Calu3 (cell line): Measurements from ENCODE around the gene EPG5. TPM values are rescaled to one million over a fixed set of nuclear protein-coding genes. Genes with fewer than 3 reads are reported as not detected.
A peak's percentile ranks its signal among the peaks of the same experiment; 100 is the strongest.

Source experiments
- BruUV-seq: library from RNA; stranded (reverse); fragments of 400-500 nt; replicated peaks from 2 replicates; lab custom pipeline; 2021; lab: Mats Ljungman, UMichigan
- CTCF ChIA-PET: fragments of 300-600 bp; sonication (Branson Sonifier 250); formaldehyde crosslinking; loops from one replicate; lab custom pipeline; 2022; ENCODE audit warnings: antibody characterized with exemption; lab: Charles Lee
- DNase-seq: peaks from one replicate; pipeline ENCODE4 v3.0.0; 2022
- H3K27ac Mint-ChIP-seq: one replicate; pipeline ENCODE4 v1.8.0; 2022; ENCODE audit warnings: mixed read lengths; ENCODE audit not compliant: unreplicated experiment
- H3K27me3 Mint-ChIP-seq: one replicate; pipeline ENCODE4 v1.8.0; 2022; ENCODE audit warnings: mixed read lengths; ENCODE audit not compliant: unreplicated experiment
- H3K36me3 Mint-ChIP-seq: one replicate; pipeline ENCODE4 v1.8.0; 2022; ENCODE audit warnings: mild to moderate bottlenecking, moderate library complexity, mixed read lengths; ENCODE audit not compliant: insufficient read depth, unreplicated experiment
- H3K4me1 Mint-ChIP-seq: one replicate; pipeline ENCODE4 v1.8.0; 2022; ENCODE audit warnings: mild to moderate bottlenecking, low read depth, mixed read lengths; ENCODE audit not compliant: unreplicated experiment
- H3K4me3 Mint-ChIP-seq: one replicate; pipeline ENCODE4 v1.8.0; 2022; ENCODE audit warnings: mild to moderate bottlenecking, low read depth, moderate library complexity, mixed read lengths; ENCODE audit not compliant: unreplicated experiment
- H3K9me3 Mint-ChIP-seq: one replicate; pipeline ENCODE4 v1.8.0; 2022; ENCODE audit warnings: low read depth, mixed read lengths; ENCODE audit not compliant: unreplicated experiment
- intact Hi-C: fragments of 100-400 bp; cut with micrococcal nuclease; formaldehyde crosslinking; loops from one replicate; pipeline ENCODE4 v1.10.0; 2022; ENCODE audit not compliant: unreplicated experiment
- total RNA-seq: library from RNA; stranded (reverse); gene quantifications from 2 replicates; pipeline ENCODE4 v1.2.3, GENCODE V29; 2022
- TF ChIP-seq, protein P1 (sequence below): fragments of 200-600 bp; IDR thresholded peaks from one replicate; pipeline ENCODE4 v1.8.0; 2022; ENCODE audit warnings: antibody characterized with exemption; ENCODE audit not compliant: unreplicated experiment

Gene EPG5
- total RNA-seq, 1 experiment from 2014 or later, result 25.6 TPM

DNA sequence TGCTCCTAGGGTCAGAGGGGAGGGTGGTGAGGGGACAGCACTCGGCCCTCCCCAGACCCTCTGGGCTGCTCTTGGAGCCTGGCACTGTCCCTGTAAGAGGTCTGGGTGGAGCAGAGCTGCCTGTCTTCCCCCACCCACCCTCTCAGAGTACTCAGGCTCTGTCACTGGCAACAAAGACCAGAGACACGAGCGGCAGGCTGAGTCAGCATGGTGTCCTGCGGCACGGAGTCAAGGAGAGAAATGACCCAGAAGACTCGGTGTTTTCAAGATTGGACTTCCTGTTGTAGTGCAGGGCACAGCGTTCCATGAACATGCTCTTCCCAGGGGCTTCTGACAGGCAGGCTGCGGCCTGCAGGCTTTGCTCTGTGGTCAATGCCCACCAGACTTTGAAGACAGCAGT lies 121.7 kb downstream of the EPG5 start:
- no TSS peak for BruUV-seq
- no peak for DNase-seq
- CTCF ChIA-PET, result no interaction called here
- H3K36me3 Mint-ChIP-seq, result no peaks in the 10 kb centered on the region
- no peaks in the 10 kb centered on the region for H3K9me3 Mint-ChIP-seq
- TF ChIP-seq, protein P1, sequence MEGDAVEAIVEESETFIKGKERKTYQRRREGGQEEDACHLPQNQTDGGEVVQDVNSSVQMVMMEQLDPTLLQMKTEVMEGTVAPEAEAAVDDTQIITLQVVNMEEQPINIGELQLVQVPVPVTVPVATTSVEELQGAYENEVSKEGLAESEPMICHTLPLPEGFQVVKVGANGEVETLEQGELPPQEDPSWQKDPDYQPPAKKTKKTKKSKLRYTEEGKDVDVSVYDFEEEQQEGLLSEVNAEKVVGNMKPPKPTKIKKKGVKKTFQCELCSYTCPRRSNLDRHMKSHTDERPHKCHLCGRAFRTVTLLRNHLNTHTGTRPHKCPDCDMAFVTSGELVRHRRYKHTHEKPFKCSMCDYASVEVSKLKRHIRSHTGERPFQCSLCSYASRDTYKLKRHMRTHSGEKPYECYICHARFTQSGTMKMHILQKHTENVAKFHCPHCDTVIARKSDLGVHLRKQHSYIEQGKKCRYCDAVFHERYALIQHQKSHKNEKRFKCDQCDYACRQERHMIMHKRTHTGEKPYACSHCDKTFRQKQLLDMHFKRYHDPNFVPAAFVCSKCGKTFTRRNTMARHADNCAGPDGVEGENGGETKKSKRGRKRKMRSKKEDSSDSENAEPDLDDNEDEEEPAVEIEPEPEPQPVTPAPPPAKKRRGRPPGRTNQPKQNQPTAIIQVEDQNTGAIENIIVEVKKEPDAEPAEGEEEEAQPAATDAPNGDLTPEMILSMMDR, result no peak
- H3K27ac Mint-ChIP-seq, result no peak overlapping the region
- intact Hi-C loops, result no loop called here
- H3K4me3 Mint-ChIP-seq, result no peak overlapping the region
- H3K4me1 Mint-ChIP-seq, result no peaks in the 10 kb centered on the region
- H3K27me3 Mint-ChIP-seq, result no peaks in the 10 kb centered on the region

DNA sequence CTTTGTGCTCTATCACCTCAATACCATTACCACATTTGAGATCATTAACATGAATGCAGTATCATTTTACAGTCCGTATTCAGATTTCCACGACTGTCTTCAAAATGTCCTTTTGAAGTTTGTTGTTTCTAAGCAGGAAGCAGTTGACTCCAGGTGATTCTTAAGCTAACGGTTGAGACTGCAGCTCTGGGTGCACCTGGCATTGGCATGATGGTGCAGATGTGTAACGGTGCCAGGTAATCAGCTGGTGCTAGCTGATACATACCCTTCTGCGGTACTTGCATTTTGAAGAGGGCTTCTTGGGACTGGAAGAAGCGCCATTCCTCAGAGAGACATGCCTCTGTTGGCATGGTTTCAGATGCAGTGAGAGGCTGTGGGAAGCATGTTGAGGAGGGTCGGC lies 122.2 kb downstream of the EPG5 start:
- H3K36me3 Mint-ChIP-seq, result no peaks in the 10 kb centered on the region
- BruUV-seq, result no TSS peak
- no peaks in the 10 kb centered on the region for H3K4me1 Mint-ChIP-seq
- CTCF ChIA-PET, result no interaction called here
- intact Hi-C loops, result no loop called here
- DNase-seq, result no peak
- H3K4me3 Mint-ChIP-seq, result no peak overlapping the region
- H3K27me3 Mint-ChIP-seq, result no peaks in the 10 kb centered on the region
- no peaks in the 10 kb centered on the region for H3K9me3 Mint-ChIP-seq
- TF ChIP-seq, protein P1, result no peak
- H3K27ac Mint-ChIP-seq, result no peak overlapping the region

DNA sequence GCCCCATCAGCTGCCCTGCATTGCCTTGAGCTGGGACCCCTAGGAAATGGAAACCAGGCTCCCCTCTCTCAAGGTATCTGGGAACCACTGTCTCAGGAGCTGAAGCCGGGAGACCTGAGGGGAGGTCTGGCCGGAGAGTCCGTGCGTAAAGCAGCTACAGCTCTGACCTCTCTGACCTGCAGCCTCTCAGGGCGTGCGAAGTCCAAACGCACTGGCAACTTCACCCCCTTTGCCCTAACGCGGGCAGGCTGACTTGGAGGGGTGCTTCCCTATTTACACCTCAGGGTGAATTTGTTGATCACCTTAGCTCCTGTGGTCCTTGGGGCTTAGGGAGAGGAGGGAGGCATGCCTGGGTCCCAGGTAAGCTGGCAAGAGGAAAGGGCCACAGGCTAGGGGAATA lies 124.1 kb downstream of the EPG5 start:
- Mint-ChIP-seq H3K36me3 (no peaks in the 10 kb centered on the region), H3K9me3 (no peaks in the 10 kb centered on the region), H3K27me3 (no peaks in the 10 kb centered on the region), H3K27ac (no peak overlapping the region), H3K4me1 (no peaks in the 10 kb centered on the region), H3K4me3 (no peak overlapping the region)
- CTCF ChIA-PET, result no interaction called here
- DNase-seq, result no peak
- intact Hi-C loops, result no loop called here
- TF ChIP-seq, protein P1, result no peak
- no TSS peak for BruUV-seq

DNA sequence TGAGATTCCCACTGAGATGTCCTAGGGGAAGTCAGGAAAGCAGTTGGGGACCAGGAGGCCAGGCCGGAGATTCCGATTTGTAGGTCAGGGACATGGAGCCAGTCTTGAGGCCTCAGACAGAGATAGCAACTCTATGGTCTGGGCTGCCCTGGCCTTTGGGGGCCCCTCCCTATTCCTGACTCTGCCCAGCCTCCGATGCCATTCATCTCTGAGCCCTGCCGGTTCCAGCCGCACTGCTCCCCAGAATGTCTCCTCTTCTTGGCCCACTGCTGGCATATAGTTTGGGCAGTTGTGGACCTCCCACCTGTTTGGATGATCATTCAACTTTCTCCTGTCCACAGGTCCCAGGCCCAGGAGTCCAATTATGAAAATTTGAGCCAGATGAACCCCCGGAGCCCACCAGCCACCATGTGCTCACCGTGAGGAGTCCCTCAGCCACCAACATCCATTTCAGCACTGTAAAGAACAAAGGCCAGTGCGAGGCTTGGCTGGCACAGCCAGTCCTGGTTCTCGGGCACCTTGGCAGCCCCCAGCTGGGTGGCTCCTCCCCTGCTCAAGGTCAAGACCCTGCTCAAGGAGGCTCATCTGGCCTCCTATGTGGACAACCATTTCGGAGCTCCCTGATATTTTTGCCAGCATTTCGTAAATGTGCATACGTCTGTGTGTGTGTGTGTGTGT lies 125.2 kb downstream of the EPG5 start:
- intact Hi-C loops, result no loop called here
- BruUV-seq, result TSS peak; percentile 39
- TF ChIP-seq, protein P1, result no peak
- H3K9me3 Mint-ChIP-seq, result no peaks in the 10 kb centered on the region
- H3K4me3 Mint-ChIP-seq, result no peak overlapping the region
- H3K4me1 Mint-ChIP-seq, result peaks cover 3% of the 10 kb centered on the region
- no peak for DNase-seq
- CTCF ChIA-PET, result no interaction called here
- no peak overlapping the region for H3K27ac Mint-ChIP-seq
- no peaks in the 10 kb centered on the region for H3K27me3 Mint-ChIP-seq
- no peaks in the 10 kb centered on the region for H3K36me3 Mint-ChIP-seq
